ENCODE data around the gene DDX23. TPM values are rescaled to one million over a fixed set of nuclear protein-coding genes. Genes with fewer than 3 reads are reported as not detected.
"Not testable (repeated sequence)": the region's sequence is repeated elsewhere in the genome, so short reads cannot be mapped to it uniquely, and the experiment has no call there.

The DDX23 gene
- total RNA-seq, 1 experiment from 2014 or later, result 37.0 TPM

DNA sequence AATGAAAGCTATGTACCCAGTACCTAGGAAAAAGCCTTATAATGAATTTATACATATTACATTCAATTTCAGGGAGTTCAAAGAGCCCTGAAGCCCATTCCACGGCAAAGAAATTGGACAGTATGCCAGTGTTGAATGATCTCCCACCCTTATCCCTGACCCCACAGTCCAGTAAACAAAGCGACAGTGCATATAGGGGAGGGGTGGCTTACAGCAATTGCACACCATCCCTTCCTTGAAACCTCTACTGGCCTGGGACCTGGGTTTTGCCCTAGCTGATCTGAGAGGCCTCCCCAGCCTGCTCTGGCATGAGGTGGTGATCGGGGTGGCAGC, 31.0 kb upstream of the DDX23 start:
- H2AFZ ChIP-seq (ENCODE audit: low read length), result no peak overlapping the region
- H3K9me2 ChIP-seq (replicated peaks; ENCODE audit: insufficient read depth, low read length), result no peaks in the 10 kb centered on the region
- no peak overlapping the region for H3K4me2 ChIP-seq (ENCODE audit: low read depth, low read length, poor library complexity, severe bottlenecking)
- DNase-seq, result no peak
- no peak overlapping the region for H3K27ac ChIP-seq (ENCODE audit: low read length)
- no peaks in the 10 kb centered on the region for H3K9me3 ChIP-seq (ENCODE audit: low read length)
- H3K79me2 ChIP-seq (ENCODE audit: low read length), result no peaks in the 10 kb centered on the region
- H3K4me1 ChIP-seq (ENCODE audit: low read length), result no peaks in the 10 kb centered on the region
- no peak overlapping the region for H3K4me3 ChIP-seq (ENCODE audit: low read length)
- no peaks in the 10 kb centered on the region for H3K27me3 ChIP-seq (ENCODE audit: low read length)
- no peaks in the 10 kb centered on the region for H3K36me3 ChIP-seq (ENCODE audit: insufficient read depth, low read length)
- no peak overlapping the region for H3K9ac ChIP-seq (ENCODE audit: low read length)
- H4K20me1 ChIP-seq (ENCODE audit: insufficient read depth, low read depth, low read length), result no peaks in the 10 kb centered on the region

DNA sequence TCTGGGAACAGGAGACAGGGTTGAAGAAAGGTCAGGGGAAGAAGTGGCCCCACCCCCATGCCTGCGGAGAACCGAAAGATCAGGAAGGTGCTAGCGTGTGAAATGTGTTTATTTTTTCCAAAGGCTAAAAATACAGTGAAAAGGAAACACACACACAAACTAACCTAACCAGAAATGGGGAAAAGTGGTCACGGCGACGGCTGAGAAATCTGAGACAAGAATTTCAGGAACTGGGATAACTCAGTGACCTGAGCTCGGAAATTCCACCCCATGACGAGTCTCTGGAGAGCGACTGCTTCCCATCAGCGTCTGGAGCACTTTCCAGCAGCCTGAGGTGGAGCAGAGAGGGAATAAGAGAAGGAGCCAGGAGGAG, 30.3 kb upstream of the DDX23 start:
- Histone ChIP-seq H2AFZ (ENCODE audit: low read length) (no peak overlapping the region), H3K27me3 (ENCODE audit: low read length) (no peaks in the 10 kb centered on the region), H3K4me3 (ENCODE audit: low read length) (no peak overlapping the region), H3K9me3 (ENCODE audit: low read length) (no peaks in the 10 kb centered on the region), H3K4me1 (ENCODE audit: low read length) (no peaks in the 10 kb centered on the region), H3K27ac (ENCODE audit: low read length) (no peak overlapping the region), H3K36me3 (ENCODE audit: insufficient read depth, low read length) (no peaks in the 10 kb centered on the region), H3K9me2 (replicated peaks; ENCODE audit: insufficient read depth, low read length) (no peaks in the 10 kb centered on the region), H4K20me1 (ENCODE audit: insufficient read depth, low read depth, low read length) (no peaks in the 10 kb centered on the region), H3K4me2 (ENCODE audit: low read depth, low read length, poor library complexity, severe bottlenecking) (no peak overlapping the region), H3K79me2 (ENCODE audit: low read length) (no peaks in the 10 kb centered on the region), H3K9ac (ENCODE audit: low read length) (no peak overlapping the region)
- DNase-seq, result no peak

DNA sequence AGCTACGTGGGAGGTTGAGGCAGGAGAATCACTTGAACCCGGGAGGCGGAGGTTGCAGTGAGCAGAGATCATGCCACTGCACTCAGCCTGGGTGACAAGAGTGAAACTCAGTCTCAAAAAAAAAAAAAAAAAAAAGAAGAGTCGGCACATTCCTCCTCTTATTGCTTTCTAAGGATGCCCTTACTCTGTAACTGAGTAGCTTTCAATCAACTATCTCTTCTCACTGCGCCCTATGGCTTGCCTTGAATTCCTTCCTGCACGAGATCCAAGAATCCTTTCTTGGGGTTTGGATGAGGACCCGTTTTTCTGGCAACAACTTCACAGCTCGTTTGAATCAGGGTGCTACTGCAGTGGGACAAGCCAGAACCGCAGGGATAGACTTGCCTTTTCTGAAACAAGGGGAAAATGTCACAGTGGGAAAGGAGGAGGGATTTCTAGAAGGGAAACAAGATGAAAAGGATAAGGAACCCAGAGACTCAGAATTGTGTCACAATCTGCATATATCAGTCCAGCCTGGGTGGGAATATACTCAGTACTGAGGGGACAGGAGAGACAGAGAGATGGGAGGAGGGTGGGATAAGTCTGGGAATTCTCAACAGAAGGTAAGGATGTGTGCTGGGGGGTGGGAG, 29.8 kb upstream of the DDX23 start:
- H2AFZ ChIP-seq (ENCODE audit: low read length), result no peak overlapping the region
- H4K20me1 ChIP-seq (ENCODE audit: insufficient read depth, low read depth, low read length), result no peaks in the 10 kb centered on the region
- no peak overlapping the region for H3K4me2 ChIP-seq (ENCODE audit: low read depth, low read length, poor library complexity, severe bottlenecking)
- no peaks in the 10 kb centered on the region for H3K4me1 ChIP-seq (ENCODE audit: low read length)
- H3K9me3 ChIP-seq (ENCODE audit: low read length), result no peaks in the 10 kb centered on the region
- no peak overlapping the region for H3K27ac ChIP-seq (ENCODE audit: low read length)
- H3K27me3 ChIP-seq (ENCODE audit: low read length), result no peaks in the 10 kb centered on the region
- no peak for DNase-seq
- H3K79me2 ChIP-seq (ENCODE audit: low read length), result no peaks in the 10 kb centered on the region
- no peaks in the 10 kb centered on the region for H3K36me3 ChIP-seq (ENCODE audit: insufficient read depth, low read length)
- no peaks in the 10 kb centered on the region for H3K9me2 ChIP-seq (replicated peaks; ENCODE audit: insufficient read depth, low read length)
- H3K9ac ChIP-seq (ENCODE audit: low read length), result no peak overlapping the region
- no peak overlapping the region for H3K4me3 ChIP-seq (ENCODE audit: low read length)

DNA sequence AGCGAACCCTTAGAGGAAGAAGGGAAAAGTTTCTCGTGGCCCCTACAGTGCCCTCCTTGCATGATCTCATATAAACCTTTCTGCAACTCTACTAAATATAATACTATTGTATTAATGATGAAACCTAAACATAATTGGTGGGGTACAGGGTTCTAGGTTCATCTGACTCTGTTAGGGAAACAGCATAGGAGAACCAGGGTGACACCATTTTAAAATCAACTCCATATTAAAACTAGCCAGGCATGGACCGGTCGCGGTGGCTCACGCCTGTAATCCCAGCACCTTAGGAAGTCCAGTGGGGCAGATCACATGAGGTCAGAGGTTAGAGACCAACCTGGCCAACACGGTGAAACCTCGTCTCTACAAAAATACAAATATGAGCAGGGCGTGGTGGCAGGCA, 28.7 kb upstream of the DDX23 start:
- no peaks in the 10 kb centered on the region for H3K9me2 ChIP-seq (replicated peaks; ENCODE audit: insufficient read depth, low read length)
- no peak overlapping the region for H3K27ac ChIP-seq (ENCODE audit: low read length)
- no peaks in the 10 kb centered on the region for H3K27me3 ChIP-seq (ENCODE audit: low read length)
- no peak overlapping the region for H2AFZ ChIP-seq (ENCODE audit: low read length)
- no peaks in the 10 kb centered on the region for H3K36me3 ChIP-seq (ENCODE audit: insufficient read depth, low read length)
- H3K79me2 ChIP-seq (ENCODE audit: low read length), result no peaks in the 10 kb centered on the region
- H3K9me3 ChIP-seq (ENCODE audit: low read length), result no peaks in the 10 kb centered on the region
- H3K4me3 ChIP-seq (ENCODE audit: low read length), result no peak overlapping the region
- no peak for DNase-seq
- no peak overlapping the region for H3K9ac ChIP-seq (ENCODE audit: low read length)
- H3K4me1 ChIP-seq (ENCODE audit: low read length), result no peaks in the 10 kb centered on the region
- no peaks in the 10 kb centered on the region for H4K20me1 ChIP-seq (ENCODE audit: insufficient read depth, low read depth, low read length)
- H3K4me2 ChIP-seq (ENCODE audit: low read depth, low read length, poor library complexity, severe bottlenecking), result no peak overlapping the region

DNA sequence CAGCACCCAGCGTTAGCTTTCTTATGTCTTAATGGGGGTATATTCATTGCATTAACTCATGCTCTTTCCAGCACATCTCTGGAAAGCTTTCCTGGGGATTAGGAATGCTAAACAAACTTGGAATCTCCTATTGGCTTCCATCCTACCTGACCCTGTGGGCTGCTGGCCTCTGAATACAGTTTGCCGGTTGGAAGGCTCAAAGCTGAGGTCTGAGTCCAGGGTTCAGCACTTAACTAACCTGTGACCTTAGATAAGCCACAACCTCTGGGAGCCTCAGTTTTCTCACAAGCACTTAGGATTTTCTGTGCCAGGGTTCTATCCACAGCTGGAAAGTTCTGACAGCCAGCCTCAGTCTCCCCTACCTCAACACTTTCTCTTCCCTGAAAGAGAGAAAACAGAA, 26.6 kb upstream of the DDX23 start:
- H3K36me3 ChIP-seq (ENCODE audit: insufficient read depth, low read length), result no peaks in the 10 kb centered on the region
- no peak overlapping the region for H3K4me2 ChIP-seq (ENCODE audit: low read depth, low read length, poor library complexity, severe bottlenecking)
- no peaks in the 10 kb centered on the region for H3K4me1 ChIP-seq (ENCODE audit: low read length)
- no peaks in the 10 kb centered on the region for H3K27me3 ChIP-seq (ENCODE audit: low read length)
- H2AFZ ChIP-seq (ENCODE audit: low read length), result no peak overlapping the region
- H3K27ac ChIP-seq (ENCODE audit: low read length), result no peak overlapping the region
- no peak overlapping the region for H3K4me3 ChIP-seq (ENCODE audit: low read length)
- H3K9ac ChIP-seq (ENCODE audit: low read length), result no peak overlapping the region
- H3K79me2 ChIP-seq (ENCODE audit: low read length), result no peaks in the 10 kb centered on the region
- no peaks in the 10 kb centered on the region for H4K20me1 ChIP-seq (ENCODE audit: insufficient read depth, low read depth, low read length)
- DNase-seq, result peak; percentile 23
- H3K9me3 ChIP-seq (ENCODE audit: low read length), result no peaks in the 10 kb centered on the region
- no peaks in the 10 kb centered on the region for H3K9me2 ChIP-seq (replicated peaks; ENCODE audit: insufficient read depth, low read length)

- no peaks in the 10 kb centered on the region for H4K20me1 ChIP-seq (ENCODE audit: insufficient read depth, low read depth, low read length)
- H3K36me3 ChIP-seq (ENCODE audit: insufficient read depth, low read length), result no peaks in the 10 kb centered on the region
- no peak for DNase-seq
- H3K4me3 ChIP-seq (ENCODE audit: low read length), result no peak overlapping the region
- H3K4me1 ChIP-seq (ENCODE audit: low read length), result no peaks in the 10 kb centered on the region
- H3K27me3 ChIP-seq (ENCODE audit: low read length), result no peaks in the 10 kb centered on the region
- no peaks in the 10 kb centered on the region for H3K9me3 ChIP-seq (ENCODE audit: low read length)
- no peaks in the 10 kb centered on the region for H3K9me2 ChIP-seq (replicated peaks; ENCODE audit: insufficient read depth, low read length)
- no peak overlapping the region for H3K4me2 ChIP-seq (ENCODE audit: low read depth, low read length, poor library complexity, severe bottlenecking)
- H2AFZ ChIP-seq (ENCODE audit: low read length), result no peak overlapping the region
- no peak overlapping the region for H3K9ac ChIP-seq (ENCODE audit: low read length)
- no peaks in the 10 kb centered on the region for H3K79me2 ChIP-seq (ENCODE audit: low read length)
- H3K27ac ChIP-seq (ENCODE audit: low read length), result no peak overlapping the region
Observed at GRCh38 chr12:48875944-48876515, 24.1 kb upstream of the DDX23 start.

DNA sequence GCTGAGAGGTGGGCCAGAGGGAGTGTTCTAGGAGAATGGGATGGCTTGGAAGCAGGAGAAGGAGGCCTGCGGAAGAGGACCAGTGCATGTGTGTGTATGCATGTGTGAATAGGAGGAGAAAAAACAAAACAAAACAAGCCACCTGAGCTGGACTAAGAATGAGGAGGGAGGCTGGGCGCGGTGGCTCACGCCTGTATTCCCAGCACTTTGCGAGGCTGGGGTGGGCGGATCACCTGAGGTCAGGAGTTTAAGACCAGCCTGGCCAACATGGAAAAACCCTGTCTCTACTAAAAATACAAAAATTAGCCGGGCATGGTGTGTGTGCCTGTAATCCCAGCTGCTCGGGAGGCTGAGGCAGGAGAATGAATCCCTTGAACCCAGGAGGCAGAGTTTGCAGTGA, 21.6 kb upstream of the DDX23 start:
- not testable (repeated sequence) for H3K79me2 ChIP-seq (ENCODE audit: low read length); H2AFZ ChIP-seq (ENCODE audit: low read length); H3K27ac ChIP-seq (ENCODE audit: low read length); H3K4me3 ChIP-seq (ENCODE audit: low read length); H3K9me2 ChIP-seq (replicated peaks; ENCODE audit: insufficient read depth, low read length); H3K27me3 ChIP-seq (ENCODE audit: low read length); H4K20me1 ChIP-seq (ENCODE audit: insufficient read depth, low read depth, low read length); H3K4me2 ChIP-seq (ENCODE audit: low read depth, low read length, poor library complexity, severe bottlenecking); H3K36me3 ChIP-seq (ENCODE audit: insufficient read depth, low read length); H3K4me1 ChIP-seq (ENCODE audit: low read length); H3K9me3 ChIP-seq (ENCODE audit: low read length); H3K9ac ChIP-seq (ENCODE audit: low read length)
- peak; percentile 26 for DNase-seq

DNA sequence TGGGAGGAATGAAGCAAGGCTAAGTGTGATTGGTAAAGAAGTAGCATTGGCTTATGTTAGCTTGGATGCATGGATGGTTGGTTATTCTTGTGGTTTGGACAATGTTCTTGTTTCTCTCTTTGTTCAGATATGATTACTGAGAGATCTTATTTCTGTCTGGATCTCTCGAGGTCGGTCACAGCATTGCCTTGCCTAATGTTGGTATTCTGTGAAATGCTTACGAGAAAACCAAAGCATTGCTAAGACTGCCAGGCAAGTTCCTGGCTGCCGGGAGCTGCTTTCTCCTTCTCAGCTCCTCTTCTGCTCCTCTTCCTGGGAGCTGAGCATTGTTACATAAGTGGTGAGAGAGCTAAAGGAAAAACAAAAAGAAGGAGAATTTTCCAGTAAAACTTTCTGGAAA, 21.1 kb upstream of the DDX23 start:
- Histone ChIP-seq H3K4me1 (ENCODE audit: low read length) (no peaks in the 10 kb centered on the region), H3K27me3 (ENCODE audit: low read length) (no peaks in the 10 kb centered on the region), H3K27ac (ENCODE audit: low read length) (no peak overlapping the region), H3K79me2 (ENCODE audit: low read length) (no peaks in the 10 kb centered on the region), H4K20me1 (ENCODE audit: insufficient read depth, low read depth, low read length) (no peaks in the 10 kb centered on the region), H3K9me3 (ENCODE audit: low read length) (no peaks in the 10 kb centered on the region), H3K4me2 (ENCODE audit: low read depth, low read length, poor library complexity, severe bottlenecking) (no peak overlapping the region), H3K36me3 (ENCODE audit: insufficient read depth, low read length) (no peaks in the 10 kb centered on the region), H3K9me2 (replicated peaks; ENCODE audit: insufficient read depth, low read length) (no peaks in the 10 kb centered on the region), H2AFZ (ENCODE audit: low read length) (no peak overlapping the region), H3K9ac (ENCODE audit: low read length) (no peak overlapping the region), H3K4me3 (ENCODE audit: low read length) (no peak overlapping the region)
- peak; percentile 34 for DNase-seq

GRCh38 chr12:48869191-48869590, 17.2 kb upstream of the DDX23 start:
- Histone ChIP-seq H3K27me3 (ENCODE audit: low read length) (no peaks in the 10 kb centered on the region), H3K36me3 (ENCODE audit: insufficient read depth, low read length) (no peaks in the 10 kb centered on the region), H3K4me1 (ENCODE audit: low read length) (peaks cover 16% of the 10 kb centered on the region), H3K4me3 (ENCODE audit: low read length) (no peak overlapping the region), H3K27ac (ENCODE audit: low read length) (no peak overlapping the region), H3K4me2 (ENCODE audit: low read depth, low read length, poor library complexity, severe bottlenecking) (no peak overlapping the region), H3K9me2 (replicated peaks; ENCODE audit: insufficient read depth, low read length) (no peaks in the 10 kb centered on the region), H4K20me1 (ENCODE audit: insufficient read depth, low read depth, low read length) (no peaks in the 10 kb centered on the region), H3K9ac (ENCODE audit: low read length) (no peak overlapping the region), H3K9me3 (ENCODE audit: low read length) (no peaks in the 10 kb centered on the region), H2AFZ (ENCODE audit: low read length) (no peak overlapping the region), H3K79me2 (ENCODE audit: low read length) (no peaks in the 10 kb centered on the region)
- DNase-seq, result no peak

All from Karpas-422 (cell line).